WERI-Rb-1 (cell line): ENCODE measurements around the gene DOCK8.

ENCODE experiments used
- DNase-seq: peaks from one replicate; pipeline ENCODE4 v3.0.0-alpha.2; 2020
- H3K27ac ChIP-seq: fragments of 250-450 bp; sonication (Bioruptor Pico); 2 replicates; pipeline ENCODE4 v1.5.1; 2020; ENCODE audit warnings: mild to moderate bottlenecking, moderate library complexity
- H3K27me3 ChIP-seq: fragments of 250-450 bp; sonication (Bioruptor Pico); 2 replicates; pipeline ENCODE4 v1.5.1; 2021; ENCODE audit warnings: mild to moderate bottlenecking, low read depth, moderate library complexity; ENCODE audit not compliant: insufficient read depth, severe bottlenecking
- H3K36me3 ChIP-seq: fragments of 250-450 bp; sonication (Bioruptor Pico); 2 replicates; pipeline ENCODE4 v1.5.1; 2020; ENCODE audit warnings: mild to moderate bottlenecking, moderate library complexity
- H3K4me3 ChIP-seq: 2 replicates; pipeline ENCODE4 v1.5.1; 2011; ENCODE audit warnings: low read depth, mild to moderate bottlenecking, control low read depth, low read length
- H3K9me3 ChIP-seq: fragments of 250-450 bp; sonication (Bioruptor Pico); 2 replicates; pipeline ENCODE4 v1.5.1; 2021; ENCODE audit warnings: mild to moderate bottlenecking, moderate library complexity; ENCODE audit not compliant: severe bottlenecking
- TF ChIP-seq, protein P1 (sequence below): IDR thresholded peaks from 2 replicates; pipeline ENCODE4 v1.5.1; 2011; ENCODE audit warnings: low read depth, mild to moderate bottlenecking, control low read depth, inconsistent platforms, low read length

Gene DOCK8

DNA sequence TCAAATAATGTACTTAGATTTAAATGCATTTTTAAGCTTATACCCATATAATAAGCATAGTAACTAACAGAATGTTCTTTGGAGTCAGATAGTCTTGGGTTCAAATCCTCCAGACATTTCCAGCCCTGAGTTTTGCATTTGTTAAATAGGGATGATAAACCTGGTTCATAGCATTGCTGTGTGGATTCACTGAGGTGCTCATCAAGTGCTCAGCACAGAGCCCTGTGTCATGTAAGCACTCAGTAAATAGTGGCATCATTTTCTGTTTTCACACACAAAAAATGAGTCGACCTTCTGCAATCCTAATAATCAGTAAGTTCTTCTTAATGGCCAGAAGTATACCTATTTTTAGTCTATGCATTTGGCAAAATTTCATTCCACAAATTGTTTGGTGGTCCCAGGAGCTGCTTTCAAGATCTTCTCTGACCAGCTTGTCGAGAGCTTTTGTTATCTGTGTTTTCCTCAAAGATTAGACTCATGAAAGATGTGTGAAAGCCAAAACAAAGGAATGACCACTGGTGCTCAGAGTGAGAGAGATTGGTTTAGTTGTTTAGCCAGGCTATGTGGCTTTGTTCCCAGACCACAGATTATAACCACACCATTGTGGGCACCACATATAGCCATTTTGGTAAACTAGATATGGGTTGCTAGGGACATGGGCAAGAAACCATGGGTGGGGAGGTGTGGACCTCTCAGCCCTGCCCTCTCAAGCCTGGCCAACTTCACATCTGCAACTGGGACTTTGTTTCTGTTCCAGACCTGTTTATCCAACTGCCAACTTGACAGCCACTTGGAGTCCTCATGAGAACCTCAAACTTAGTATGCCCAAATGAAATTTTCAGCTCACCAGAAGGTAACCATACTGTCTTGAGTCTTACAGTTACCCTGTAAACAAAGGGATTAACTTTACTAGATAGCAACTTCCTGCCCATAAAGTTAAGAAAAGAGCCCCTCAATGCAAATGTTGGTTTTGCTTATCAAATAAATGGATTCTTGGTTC, 45.0 kb downstream of the DOCK8 start:
- Histone ChIP-seq H3K36me3 (no peaks in the 10 kb centered on the region), H3K9me3 (no peaks in the 10 kb centered on the region), H3K27me3 (no peaks in the 10 kb centered on the region), H3K27ac (no peak overlapping the region), H3K4me3 (no peak overlapping the region)
- DNase-seq: no peak
- TF ChIP-seq, protein P1, sequence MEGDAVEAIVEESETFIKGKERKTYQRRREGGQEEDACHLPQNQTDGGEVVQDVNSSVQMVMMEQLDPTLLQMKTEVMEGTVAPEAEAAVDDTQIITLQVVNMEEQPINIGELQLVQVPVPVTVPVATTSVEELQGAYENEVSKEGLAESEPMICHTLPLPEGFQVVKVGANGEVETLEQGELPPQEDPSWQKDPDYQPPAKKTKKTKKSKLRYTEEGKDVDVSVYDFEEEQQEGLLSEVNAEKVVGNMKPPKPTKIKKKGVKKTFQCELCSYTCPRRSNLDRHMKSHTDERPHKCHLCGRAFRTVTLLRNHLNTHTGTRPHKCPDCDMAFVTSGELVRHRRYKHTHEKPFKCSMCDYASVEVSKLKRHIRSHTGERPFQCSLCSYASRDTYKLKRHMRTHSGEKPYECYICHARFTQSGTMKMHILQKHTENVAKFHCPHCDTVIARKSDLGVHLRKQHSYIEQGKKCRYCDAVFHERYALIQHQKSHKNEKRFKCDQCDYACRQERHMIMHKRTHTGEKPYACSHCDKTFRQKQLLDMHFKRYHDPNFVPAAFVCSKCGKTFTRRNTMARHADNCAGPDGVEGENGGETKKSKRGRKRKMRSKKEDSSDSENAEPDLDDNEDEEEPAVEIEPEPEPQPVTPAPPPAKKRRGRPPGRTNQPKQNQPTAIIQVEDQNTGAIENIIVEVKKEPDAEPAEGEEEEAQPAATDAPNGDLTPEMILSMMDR: no peak

DNA sequence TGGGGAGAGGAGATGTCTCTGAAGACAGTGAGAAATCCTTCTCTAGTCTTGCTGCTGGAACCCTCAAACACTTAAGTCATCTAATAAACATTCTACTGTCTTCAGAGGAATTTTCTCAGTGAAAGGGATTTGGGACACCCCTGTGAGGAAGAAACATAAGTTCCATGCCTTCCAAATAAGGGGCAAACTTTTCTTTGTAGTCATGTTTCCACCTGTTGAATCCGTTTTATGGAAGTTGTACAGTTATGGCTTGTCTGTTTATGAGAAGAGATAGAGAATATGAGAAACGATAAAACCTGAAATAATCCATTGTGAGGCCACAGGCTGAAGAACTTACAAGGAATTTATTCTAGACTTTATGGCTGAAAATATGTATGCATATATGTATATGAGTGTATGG, 49.6 kb downstream of the DOCK8 start:
- H3K36me3 ChIP-seq: no peaks in the 10 kb centered on the region
- H3K27ac ChIP-seq: no peak overlapping the region
- H3K9me3 ChIP-seq: no peaks in the 10 kb centered on the region
- H3K4me3 ChIP-seq: no peak overlapping the region
- H3K27me3 ChIP-seq: no peaks in the 10 kb centered on the region
- no peak for DNase-seq
- TF ChIP-seq, protein P1: no peak

DNA sequence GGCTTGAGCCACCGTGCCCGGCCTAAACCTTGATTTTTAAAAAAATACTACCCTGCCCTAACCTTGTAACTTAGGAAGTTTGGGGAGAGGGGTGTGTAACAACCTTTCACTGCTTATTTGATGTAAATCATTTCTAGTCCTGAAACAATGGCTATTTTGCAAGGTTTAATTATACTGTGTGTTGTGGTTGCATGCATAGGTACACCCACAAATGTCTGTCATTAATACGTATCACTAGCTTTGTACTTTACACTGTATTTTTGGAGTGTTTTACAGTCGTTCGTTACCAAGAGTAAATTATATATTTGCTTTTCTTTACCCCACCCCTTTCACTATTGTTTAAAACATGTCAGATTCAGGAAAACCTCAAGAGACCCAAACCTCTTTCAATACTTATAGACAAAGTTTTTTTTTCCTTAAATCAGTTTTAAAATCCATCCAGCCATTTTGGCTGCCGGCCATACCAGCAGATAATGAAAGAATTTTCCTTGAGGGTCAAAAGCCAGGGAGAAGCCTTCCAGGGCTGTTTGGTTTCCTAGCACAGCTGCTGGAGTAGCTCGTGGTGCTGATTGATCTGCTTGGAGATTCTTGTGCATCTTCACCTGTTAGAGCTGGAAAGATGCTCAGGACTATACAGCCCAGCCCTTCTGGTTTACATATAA, 50.7 kb downstream of the DOCK8 start:
- H3K9me3 ChIP-seq: no peaks in the 10 kb centered on the region
- no peak overlapping the region for H3K27ac ChIP-seq
- H3K4me3 ChIP-seq: no peak overlapping the region
- TF ChIP-seq, protein P1: no peak
- H3K27me3 ChIP-seq: no peaks in the 10 kb centered on the region
- H3K36me3 ChIP-seq: no peaks in the 10 kb centered on the region
- no peak for DNase-seq

DNA sequence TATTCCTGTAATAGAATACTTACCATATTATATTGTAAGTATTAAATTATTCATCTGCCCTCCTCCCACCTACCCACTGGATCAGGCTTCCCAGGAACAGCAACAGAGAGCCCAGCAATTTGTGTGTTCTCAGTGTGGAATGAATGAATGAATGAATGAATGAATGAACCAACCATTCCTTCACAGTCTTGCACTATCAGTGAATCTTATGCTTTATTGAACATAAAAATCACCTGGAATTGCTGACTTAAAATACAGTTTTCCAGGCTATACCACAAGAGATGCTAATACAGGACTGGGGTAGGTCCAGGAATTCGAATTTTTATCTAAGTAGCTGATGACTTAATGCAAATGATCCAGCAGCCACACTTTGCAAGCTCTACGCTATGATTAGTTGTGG, 51.6 kb downstream of the DOCK8 start:
- TF ChIP-seq, protein P1: no peak
- Histone ChIP-seq H3K4me3 (no peak overlapping the region), H3K36me3 (no peaks in the 10 kb centered on the region), H3K9me3 (no peaks in the 10 kb centered on the region), H3K27me3 (no peaks in the 10 kb centered on the region), H3K27ac (no peak overlapping the region)
- no peak for DNase-seq

DNA sequence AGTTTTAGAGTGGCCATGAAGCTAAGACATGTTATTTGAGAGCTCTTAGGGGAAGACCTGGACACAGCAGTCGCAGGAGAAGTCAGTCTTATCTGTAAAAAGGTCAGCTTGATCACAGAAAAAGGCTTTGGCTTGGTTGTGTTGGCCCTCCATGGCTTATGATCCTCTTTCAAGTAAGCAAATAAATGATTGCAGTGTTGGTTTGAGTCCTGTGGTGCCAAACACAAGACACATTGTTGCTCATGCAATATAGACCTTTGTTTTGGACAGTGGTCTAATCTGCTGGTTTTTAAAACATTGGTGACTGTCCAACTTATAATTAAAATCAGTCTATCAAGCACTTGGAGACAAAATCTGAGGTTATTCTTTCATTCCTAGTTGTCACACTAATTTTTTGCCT, 54.0 kb downstream of the DOCK8 start:
- Histone ChIP-seq H3K9me3 (no peaks in the 10 kb centered on the region), H3K27ac (no peak overlapping the region), H3K4me3 (no peak overlapping the region), H3K27me3 (no peaks in the 10 kb centered on the region), H3K36me3 (no peaks in the 10 kb centered on the region)
- TF ChIP-seq, protein P1: no peak
- no peak for DNase-seq
